Fibroblast of skin of back (primary cell): Measurements from ENCODE around the gene CSTPP1.

Experiments
- DNase-seq: peaks from one replicate; pipeline ENCODE4 v3.0.0-alpha.2; 2013

Gene CSTPP1

GRCh38 chr11:47163193-47163592 is 226.6 kb downstream of the CSTPP1 start:
- no peak for DNase-seq

- DNase-seq: no peak
Measured at GRCh38 chr11:47163898-47164297, 227.3 kb downstream of the CSTPP1 start.

GRCh38 chr11:47164321-47164720 is 227.8 kb downstream of the CSTPP1 start:
- no peak for DNase-seq

- DNase-seq: no peak
Measured at GRCh38 chr11:47165253-47165840, 228.8 kb downstream of the CSTPP1 start.

- no peak for DNase-seq
Measured at GRCh38 chr11:47166368-47166767, 229.8 kb downstream of the CSTPP1 start.

- no peak for DNase-seq
Measured at GRCh38 chr11:47171061-47171838, 234.7 kb downstream of the CSTPP1 start.

GRCh38 chr11:47171856-47172255 is 235.3 kb downstream of the CSTPP1 start:
- DNase-seq: no peak

- no peak for DNase-seq
Measured at GRCh38 chr11:47172740-47173336, 236.3 kb downstream of the CSTPP1 start.

- no peak for DNase-seq
Measured at GRCh38 chr11:47175746-47176327, 239.3 kb downstream of the CSTPP1 start.

GRCh38 chr11:47176328-47177228 is 240.0 kb downstream of the CSTPP1 start, which contains the start of gene ARFGAP2:
ARFGAP2 (minus strand) TSS chr11:47176879; CDS start chr11:47176853, 26 bp downstream.
- peak; percentile 96 for DNase-seq

- DNase-seq: peak; percentile 83
Measured at GRCh38 chr11:47177229-47177845, 240.8 kb downstream of the CSTPP1 start.

GRCh38 chr11:47177846-47178245 is 241.3 kb downstream of the CSTPP1 start:
- no peak for DNase-seq

- DNase-seq: no peak
Measured at GRCh38 chr11:47178316-47178715, 241.8 kb downstream of the CSTPP1 start.

- DNase-seq: no peak
Measured at GRCh38 chr11:47178737-47179654, 242.4 kb downstream of the CSTPP1 start.

GRCh38 chr11:47179655-47179991 is 243.1 kb downstream of the CSTPP1 start:
- peak; percentile 51 for DNase-seq

- no peak for DNase-seq
Measured at GRCh38 chr11:47180006-47180787, 243.6 kb downstream of the CSTPP1 start.

- no peak for DNase-seq
Measured at GRCh38 chr11:47181271-47181670, 244.7 kb downstream of the CSTPP1 start.

GRCh38 chr11:47182380-47182779 is 245.8 kb downstream of the CSTPP1 start:
- DNase-seq: no peak

- DNase-seq: no peak
Measured at GRCh38 chr11:47183031-47183856, 246.7 kb downstream of the CSTPP1 start.
